Trophoblast cell (in vitro differentiated cells and primary cell): Measurements from ENCODE around the gene ANKRD36.
"Not testable (repeated sequence)": the region's sequence is repeated elsewhere in the genome, so short reads cannot be mapped to it uniquely, and the experiment has no call there.

Experiments
- DNase-seq, 2 donors: peaks; one replicate each; pipeline ENCODE4 v3.0.0-alpha.2; 2016
- H2AFZ ChIP-seq: 2 replicates; pipeline ENCODE4 v1.6.1; 2013; ENCODE audit warnings: low read length, moderate library complexity, mild to moderate bottlenecking; ENCODE audit not compliant: insufficient read depth, poor library complexity
- H2AK5ac ChIP-seq: 2 replicates; pipeline ENCODE4 v1.6.1; 2013; ENCODE audit warnings: mild to moderate bottlenecking, low read length
- H2BK120ac ChIP-seq: 2 replicates; pipeline ENCODE4 v1.6.1; 2013; ENCODE audit warnings: low read length, mild to moderate bottlenecking, moderate library complexity; ENCODE audit not compliant: insufficient read depth, poor library complexity
- H2BK12ac ChIP-seq: 2 replicates; pipeline ENCODE4 v1.6.1; 2013; ENCODE audit warnings: mild to moderate bottlenecking, low read length, moderate library complexity
- H2BK5ac ChIP-seq: 2 replicates; pipeline ENCODE4 v1.6.1; 2013; ENCODE audit warnings: low read length, low read depth, moderate library complexity, mild to moderate bottlenecking; ENCODE audit not compliant: poor library complexity
- H3K14ac ChIP-seq: 2 replicates; pipeline ENCODE4 v1.6.1; 2013; ENCODE audit warnings: mild to moderate bottlenecking, low read length
- H3K18ac ChIP-seq: 2 replicates; pipeline ENCODE4 v1.6.1; 2013; ENCODE audit warnings: mild to moderate bottlenecking, low read length
- H3K23ac ChIP-seq: 2 replicates; pipeline ENCODE4 v1.6.1; 2013; ENCODE audit warnings: low read length
- H3K27ac ChIP-seq: 2 replicates; pipeline ENCODE4 v1.5.1; 2013; ENCODE audit warnings: low read depth, mild to moderate bottlenecking, inconsistent platforms, low read length, moderate library complexity
- H3K27me3 ChIP-seq: 2 replicates; pipeline ENCODE4 v1.6.1; 2013; ENCODE audit warnings: inconsistent platforms, mild to moderate bottlenecking, low read length, moderate library complexity; ENCODE audit not compliant: insufficient read depth
- H3K36me3 ChIP-seq, 2 experiments: 1 replicate in 1 of 2; 2 replicates in 1 of 2; pipeline ENCODE4 v1.6.1; 2013; ENCODE audit warnings: low read length in 2 of 2, mild to moderate bottlenecking in 2 of 2, moderate library complexity in 1 of 2; ENCODE audit not compliant: insufficient read depth in 2 of 2, control insufficient read depth in 1 of 2
- H3K4ac ChIP-seq: 2 replicates; pipeline ENCODE4 v1.6.1; 2013; ENCODE audit warnings: low read depth, mild to moderate bottlenecking, low read length, moderate library complexity
- H3K4me1 ChIP-seq, 2 experiments: 1 replicate in 1 of 2; 2 replicates in 1 of 2; pipeline ENCODE4 v1.6.1; 2013; ENCODE audit warnings: low read length in 2 of 2, mild to moderate bottlenecking in 2 of 2, moderate library complexity in 1 of 2; ENCODE audit not compliant: insufficient read depth in 2 of 2, control insufficient read depth in 1 of 2
- H3K4me2 ChIP-seq: 2 replicates; pipeline ENCODE4 v1.6.1; 2013; ENCODE audit warnings: inconsistent platforms, mild to moderate bottlenecking, low read length, moderate library complexity
- H3K4me3 ChIP-seq: 2 replicates; pipeline ENCODE4 v1.5.1; 2013; ENCODE audit warnings: mild to moderate bottlenecking, low read depth, low read length, inconsistent platforms
- H3K79me1 ChIP-seq: one replicate; pipeline ENCODE4 v1.6.1; 2013; ENCODE audit warnings: low read length
- H3K79me2 ChIP-seq: 2 replicates; pipeline ENCODE4 v1.6.1; 2013; ENCODE audit warnings: low read length, mild to moderate bottlenecking; ENCODE audit not compliant: control insufficient read depth, insufficient read depth, poor library complexity
- H3K9ac ChIP-seq: 2 replicates; pipeline ENCODE4 v1.6.1; 2013; ENCODE audit warnings: mild to moderate bottlenecking, low read length
- H3K9me3 ChIP-seq: 2 replicates; pipeline ENCODE4 v1.6.1; 2013; ENCODE audit warnings: low read depth, mild to moderate bottlenecking, control low read depth, inconsistent platforms, low read length; ENCODE audit not compliant: insufficient read depth
- H4K12ac ChIP-seq: 2 replicates; pipeline ENCODE4 v1.6.1; 2013; ENCODE audit warnings: low read depth, mild to moderate bottlenecking, low read length, moderate library complexity
- H4K8ac ChIP-seq: 2 replicates; pipeline ENCODE4 v1.6.1; 2013; ENCODE audit warnings: low read depth, mild to moderate bottlenecking, low read length, moderate library complexity
- H4K91ac ChIP-seq: one replicate; pipeline ENCODE4 v1.6.1; 2013; ENCODE audit warnings: low read depth, mild to moderate bottlenecking, low read length, moderate library complexity
- WGBS: extraction: QIAGEN DNeasy Blood & Tissue Kit; methylation state at CpG from one replicate; pipeline ENCODE4 v1.1.7; 2013; ENCODE audit warnings: missing lambda C conversion rate; ENCODE audit not compliant: insufficient read length, insufficient coverage; ENCODE audit errors: extremely low coverage; 5-methylcytosine and 5-hydroxymethylcytosine counted together

ANKRD36 gene

DNA sequence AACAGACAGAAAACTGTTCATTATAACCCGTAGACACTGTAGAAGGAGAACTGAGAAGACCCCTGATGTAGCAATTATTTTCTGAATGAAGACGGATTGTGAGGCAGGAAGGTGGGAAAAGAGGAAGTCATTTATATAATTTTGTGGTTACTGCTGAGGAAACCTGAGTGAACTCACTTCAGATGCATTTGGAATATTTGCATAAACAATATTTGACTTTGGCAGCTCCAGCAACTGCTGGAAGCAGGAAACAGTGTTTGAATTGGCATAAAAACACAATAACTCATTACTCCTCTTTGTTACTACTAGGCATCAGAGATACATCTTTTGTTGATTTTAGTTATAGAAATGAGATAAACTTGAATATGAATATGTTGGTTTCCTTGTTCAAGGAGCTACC lies 87.9 kb downstream of the ANKRD36 start:
- not testable (repeated sequence) for H3K27ac ChIP-seq, H3K4ac ChIP-seq, H2AFZ ChIP-seq, H3K18ac ChIP-seq, H3K4me1 ChIP-seq, H4K12ac ChIP-seq, H3K79me2 ChIP-seq, H3K36me3 ChIP-seq, H2AK5ac ChIP-seq, H3K4me3 ChIP-seq, H4K8ac ChIP-seq, H4K91ac ChIP-seq, H3K9ac ChIP-seq, H2BK5ac ChIP-seq, H3K79me1 ChIP-seq, DNase-seq, H3K27me3 ChIP-seq, H3K23ac ChIP-seq, H2BK12ac ChIP-seq, H3K14ac ChIP-seq, H3K9me3 ChIP-seq, H2BK120ac ChIP-seq, H3K4me2 ChIP-seq
- no CpG with 5 or more reads among the region's 2 CpGs for WGBS

DNA sequence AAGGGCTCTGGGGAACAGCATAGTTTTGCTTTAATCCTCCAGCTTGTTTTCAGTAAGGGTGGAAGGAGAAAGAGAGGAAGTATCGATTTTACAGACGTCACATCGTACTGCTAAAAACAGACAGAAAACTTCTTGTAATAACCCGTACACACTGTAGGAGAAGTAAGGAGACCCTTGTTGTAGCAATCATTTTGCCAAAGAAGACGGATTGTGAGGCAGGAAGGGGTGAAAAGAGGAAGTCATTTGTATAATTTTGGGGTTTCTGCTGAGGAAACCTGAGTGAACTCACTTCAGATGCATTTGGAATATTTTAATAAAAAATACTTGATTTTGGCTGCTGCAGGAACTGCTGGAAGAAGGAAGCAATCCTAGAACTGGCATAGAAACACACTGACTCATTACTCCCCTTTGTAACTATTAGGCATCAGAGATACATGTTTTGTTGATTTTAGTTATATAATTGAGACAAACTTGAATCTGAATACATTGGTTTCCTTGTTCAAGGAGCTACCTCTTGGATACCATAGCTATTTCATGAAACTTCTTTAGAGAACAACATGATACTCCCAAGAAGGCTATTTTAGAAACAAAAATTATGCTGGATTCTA lies 89.8 kb downstream of the ANKRD36 start:
- not testable (repeated sequence) for H3K27me3 ChIP-seq, H3K18ac ChIP-seq, H4K8ac ChIP-seq, H3K4ac ChIP-seq, H4K12ac ChIP-seq, H3K36me3 ChIP-seq, H2BK12ac ChIP-seq, H4K91ac ChIP-seq, H3K4me3 ChIP-seq, H3K9me3 ChIP-seq, H3K23ac ChIP-seq, H2AK5ac ChIP-seq, DNase-seq, H3K79me2 ChIP-seq, H2AFZ ChIP-seq, H3K14ac ChIP-seq, H3K27ac ChIP-seq, H3K4me1 ChIP-seq, H2BK120ac ChIP-seq, H3K79me1 ChIP-seq, H3K9ac ChIP-seq, H3K4me2 ChIP-seq, H2BK5ac ChIP-seq
- no CpG with 5 or more reads among the region's 5 CpGs for WGBS

DNA sequence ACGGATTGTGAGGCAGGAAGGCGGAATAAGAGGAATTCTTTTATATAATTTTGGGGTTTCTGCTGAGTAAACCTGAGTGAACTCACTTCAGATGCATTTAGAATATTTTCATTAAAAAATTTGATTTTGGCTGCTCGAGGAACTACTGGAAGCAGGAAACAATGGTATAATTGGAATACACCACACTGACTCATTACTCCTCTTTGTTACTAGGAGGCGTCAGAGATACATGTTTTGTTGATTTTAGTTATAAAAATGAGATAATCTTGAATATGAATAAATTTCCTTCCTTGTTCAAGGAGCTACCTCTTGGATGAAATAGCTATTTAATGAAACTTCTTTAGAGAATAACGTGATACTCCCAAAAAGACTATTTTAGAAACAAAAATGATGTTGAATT lies 97.4 kb downstream of the ANKRD36 start:
- peaks cover 0 to 2% of the 10 kb centered on the region in 2 experiments for H3K36me3 ChIP-seq
- no peak overlapping the region for H3K9ac ChIP-seq
- no peak overlapping the region for H3K18ac ChIP-seq
- no peak overlapping the region for H2BK120ac ChIP-seq
- H3K27ac ChIP-seq: no peak overlapping the region
- H3K79me1 ChIP-seq: no peaks in the 10 kb centered on the region
- H3K4ac ChIP-seq: no peak overlapping the region
- DNase-seq: no peak
- H3K4me2 ChIP-seq: no peak overlapping the region
- H4K91ac ChIP-seq: no peak overlapping the region
- H2AFZ ChIP-seq: no peak overlapping the region
- no peak overlapping the region for H4K12ac ChIP-seq
- no peak overlapping the region for H2AK5ac ChIP-seq
- no peak overlapping the region for H3K4me3 ChIP-seq
- H3K14ac ChIP-seq: no peak overlapping the region
- no peak overlapping the region for H2BK12ac ChIP-seq
- no peak overlapping the region for H3K23ac ChIP-seq
- H2BK5ac ChIP-seq: no peak overlapping the region
- no peaks in the 10 kb centered on the region for H3K79me2 ChIP-seq
- H4K8ac ChIP-seq: no peak overlapping the region
- no peaks in the 10 kb centered on the region for H3K4me1 ChIP-seq
- no peaks in the 10 kb centered on the region for H3K27me3 ChIP-seq
- H3K9me3 ChIP-seq: no peaks in the 10 kb centered on the region
- no CpG with 5 or more reads among the region's 5 CpGs for WGBS

DNA sequence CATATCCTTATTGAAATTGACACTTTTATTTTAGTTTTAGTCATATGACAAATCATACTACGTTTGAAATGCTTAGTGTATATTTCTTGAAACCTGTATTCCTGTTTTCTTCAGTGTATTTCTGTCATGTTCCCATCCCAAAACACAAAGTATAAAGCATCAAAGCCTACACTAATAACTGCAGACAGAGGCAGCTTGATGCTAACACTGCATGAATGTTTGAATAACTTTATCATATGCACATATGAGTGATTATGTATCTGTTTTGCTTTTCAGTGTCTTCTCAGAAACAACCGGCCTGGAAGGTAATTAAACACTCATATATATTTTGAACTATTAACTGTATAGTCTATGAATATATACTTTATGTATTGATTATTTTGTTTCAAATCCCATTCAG lies 102.1 kb downstream of the ANKRD36 start:
- WGBS: no CpG with 5 or more reads among the region's 2 CpGs
- not testable (repeated sequence) for H4K91ac ChIP-seq, H4K8ac ChIP-seq, H3K18ac ChIP-seq, H3K4ac ChIP-seq, H2AFZ ChIP-seq, H2BK5ac ChIP-seq, H3K23ac ChIP-seq, H2AK5ac ChIP-seq, H3K4me3 ChIP-seq, H3K9ac ChIP-seq, H2BK12ac ChIP-seq, H3K9me3 ChIP-seq, H3K79me1 ChIP-seq, H3K4me2 ChIP-seq, H4K12ac ChIP-seq, DNase-seq, H3K79me2 ChIP-seq, H3K36me3 ChIP-seq, H3K4me1 ChIP-seq, H3K14ac ChIP-seq, H3K27ac ChIP-seq, H3K27me3 ChIP-seq, H2BK120ac ChIP-seq
